NCI-H82 treated with DMSO at 0.1 percent for 48 hours (cell line): ENCODE results near the gene LMBRD2.

Source experiments
- DNase-seq: peaks from one replicate; lab custom pipeline; 2025; ENCODE audit not compliant: unreplicated experiment; lab: John Stamatoyannopoulos, UW

The LMBRD2 gene

DNA sequence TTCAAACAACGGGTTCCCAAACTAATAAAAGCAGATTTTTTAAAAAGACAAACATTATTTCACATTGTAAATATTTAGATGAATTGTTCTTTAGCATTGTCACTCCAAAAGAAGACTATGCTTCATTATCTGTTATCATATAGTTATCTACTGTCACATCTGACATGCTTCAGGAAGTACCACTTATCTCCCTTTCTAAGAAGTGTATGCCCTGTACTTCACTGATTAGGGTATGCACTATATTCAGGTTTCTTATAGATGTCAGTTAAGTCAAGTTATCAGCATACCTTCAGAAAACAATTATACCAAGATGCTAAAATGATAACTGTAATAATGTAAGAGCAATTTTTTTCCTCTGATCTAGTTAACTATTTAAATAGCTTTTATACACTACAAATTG is 40.4 kb downstream of the LMBRD2 start:
- DNase-seq, result no peak

DNA sequence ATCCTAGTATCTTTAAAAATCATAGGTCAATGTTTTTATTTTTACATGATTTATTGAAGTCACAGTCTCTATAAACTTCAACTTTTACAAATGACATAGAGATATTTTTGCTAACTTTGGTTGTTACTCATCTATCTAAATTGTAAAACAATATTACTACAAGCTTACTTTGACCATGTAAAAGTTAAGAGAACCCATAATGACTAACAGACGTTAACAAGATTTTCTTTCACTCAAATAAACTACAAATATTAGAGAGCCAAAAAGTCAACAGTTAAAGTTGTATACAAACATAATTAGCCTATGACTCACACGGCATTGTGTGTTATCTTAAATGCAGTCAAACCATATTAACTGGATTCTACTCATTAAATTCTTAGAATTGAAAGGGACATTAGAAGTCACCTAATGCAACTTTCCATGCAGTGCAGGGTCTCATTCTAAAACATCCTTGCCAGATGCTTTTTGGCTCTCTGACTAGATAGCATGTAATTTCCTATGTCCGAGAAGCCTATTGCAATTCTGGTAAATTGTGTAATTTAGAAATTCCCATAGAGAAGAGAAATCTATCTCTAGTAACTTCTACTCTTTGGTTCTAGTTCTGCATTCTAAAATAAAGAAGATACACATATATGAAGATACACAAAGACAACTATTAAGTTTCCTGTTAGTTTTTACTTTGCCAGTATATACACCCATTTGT is 42.8 kb downstream of the LMBRD2 start:
- DNase-seq, result no peak

DNA sequence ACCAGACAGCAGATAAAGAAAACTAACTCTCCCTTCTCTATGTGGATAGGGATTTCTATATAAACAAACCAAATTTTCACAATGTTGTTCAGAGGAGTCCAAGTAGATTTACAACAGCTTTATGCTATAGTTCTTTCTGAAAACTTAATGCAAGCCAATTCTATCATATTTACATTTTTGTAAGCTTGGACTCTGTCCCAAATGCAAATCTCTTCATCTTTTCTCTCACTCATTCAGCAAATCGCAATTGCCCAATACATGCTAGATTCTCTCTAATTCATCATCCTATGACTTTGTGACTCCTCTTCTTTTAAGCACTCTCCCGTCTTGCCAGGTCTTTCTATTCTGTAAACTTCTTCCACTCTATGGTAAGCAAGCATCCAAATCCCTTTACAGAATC is 45.9 kb downstream of the LMBRD2 start:
- no peak for DNase-seq

DNA sequence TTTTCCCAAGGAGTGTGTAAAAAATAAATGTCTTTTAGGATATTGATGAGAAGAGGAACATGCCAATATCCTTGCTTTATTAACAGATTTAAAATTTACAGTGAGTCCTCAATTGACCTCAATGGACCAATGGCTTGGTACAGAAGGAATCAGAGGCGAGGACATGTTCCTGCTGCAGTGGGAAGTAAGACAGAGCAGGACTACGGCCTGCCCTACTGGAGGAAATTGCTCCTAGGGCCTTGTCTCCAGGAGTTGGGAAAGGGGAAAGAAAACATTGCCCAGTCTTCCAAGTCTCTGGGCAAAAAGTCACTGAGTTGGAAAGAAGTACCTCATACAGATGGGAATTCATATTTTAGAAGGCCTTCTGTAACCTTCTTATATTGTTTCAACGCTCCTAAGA is 51.9 kb downstream of the LMBRD2 start:
- DNase-seq, result no peak

DNA sequence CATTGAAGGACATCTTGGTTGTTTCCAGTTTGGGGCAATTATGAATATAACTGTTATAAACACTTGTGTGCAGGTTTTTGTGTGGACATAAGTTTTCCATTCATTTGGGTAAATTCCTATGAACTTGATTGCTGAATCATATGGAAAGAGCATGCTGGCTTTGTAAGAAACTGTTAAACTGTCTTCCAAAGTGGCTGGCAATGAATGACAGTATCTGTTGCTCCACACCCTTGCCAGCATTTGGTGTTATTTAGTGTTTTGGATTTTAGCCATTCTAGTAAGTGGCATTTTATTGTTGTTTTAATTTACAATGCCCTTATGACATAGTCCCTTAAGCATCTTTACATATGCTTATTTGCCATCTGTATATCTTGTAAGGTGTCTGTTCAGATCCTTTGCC is 55.2 kb downstream of the LMBRD2 start:
- DNase-seq, result no peak

DNA sequence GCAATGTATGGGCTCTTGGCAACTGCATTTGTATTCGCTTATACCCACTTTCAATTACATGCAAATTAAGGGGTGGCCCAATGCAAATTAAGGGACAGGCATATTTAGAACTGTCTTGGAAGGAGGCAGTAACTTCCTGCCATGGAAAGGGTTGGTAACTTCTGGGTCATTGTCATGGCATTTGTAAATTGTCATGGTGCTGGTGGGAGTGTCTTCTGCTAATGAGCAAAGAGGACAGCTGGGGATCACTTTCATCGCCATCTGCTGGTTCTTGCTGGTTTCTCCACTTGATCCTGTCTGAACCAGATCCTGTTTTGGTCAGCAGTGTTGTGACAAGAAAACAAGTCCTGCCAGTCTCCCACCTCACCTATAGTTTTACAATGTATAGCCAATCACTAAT is 61.7 kb downstream of the LMBRD2 start:
- DNase-seq, result peak; percentile 62

DNA sequence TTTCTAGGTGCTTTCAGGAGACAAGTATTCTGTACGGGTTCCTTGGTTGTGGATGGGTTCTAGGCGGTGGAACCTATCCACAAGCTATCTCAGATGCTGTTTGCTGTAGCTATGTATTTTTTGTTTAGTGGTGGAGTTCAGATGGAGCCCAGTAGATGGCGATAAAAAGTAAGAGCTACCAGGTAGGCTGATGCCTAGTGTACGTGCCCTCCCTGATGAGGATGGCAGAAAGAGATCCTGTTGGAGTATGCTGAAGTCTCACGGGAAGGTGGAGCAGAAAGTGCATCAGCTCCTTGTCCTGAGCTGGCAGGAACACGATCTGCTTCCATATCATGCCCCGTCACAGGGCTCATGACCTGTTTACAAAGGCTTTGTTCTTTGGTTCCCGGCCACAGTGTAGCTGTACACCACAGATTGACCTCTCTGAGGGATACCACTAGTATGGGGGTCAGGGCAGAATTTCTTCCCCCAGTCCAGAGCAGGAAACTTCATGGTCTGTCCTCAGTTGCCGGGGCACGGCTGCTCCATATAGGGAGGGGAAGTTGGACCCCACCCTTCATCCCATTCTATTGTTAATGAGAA is 72.4 kb downstream of the LMBRD2 start:
- peak; percentile 60 for DNase-seq

DNA sequence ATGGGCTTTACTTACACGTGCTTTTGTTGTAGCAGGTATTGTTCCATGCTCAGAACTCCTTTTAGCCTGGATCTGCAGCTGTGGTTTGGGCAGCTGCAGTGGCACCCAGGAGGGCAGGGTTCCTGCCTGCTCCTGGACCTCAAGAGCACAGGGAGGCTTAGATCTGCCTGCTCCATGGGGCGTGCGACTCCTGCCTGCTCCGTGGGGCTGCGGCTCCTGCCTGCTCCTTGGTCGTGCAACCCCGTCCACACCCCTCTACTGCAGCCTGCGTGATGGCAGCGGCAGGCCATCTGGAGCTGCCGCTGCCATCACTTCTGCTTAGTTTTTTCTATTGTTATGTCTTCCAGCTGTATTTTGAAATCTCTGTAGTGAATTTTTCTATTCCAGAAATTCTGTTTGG is 73.3 kb downstream of the LMBRD2 start:
- DNase-seq, result no peak

DNA sequence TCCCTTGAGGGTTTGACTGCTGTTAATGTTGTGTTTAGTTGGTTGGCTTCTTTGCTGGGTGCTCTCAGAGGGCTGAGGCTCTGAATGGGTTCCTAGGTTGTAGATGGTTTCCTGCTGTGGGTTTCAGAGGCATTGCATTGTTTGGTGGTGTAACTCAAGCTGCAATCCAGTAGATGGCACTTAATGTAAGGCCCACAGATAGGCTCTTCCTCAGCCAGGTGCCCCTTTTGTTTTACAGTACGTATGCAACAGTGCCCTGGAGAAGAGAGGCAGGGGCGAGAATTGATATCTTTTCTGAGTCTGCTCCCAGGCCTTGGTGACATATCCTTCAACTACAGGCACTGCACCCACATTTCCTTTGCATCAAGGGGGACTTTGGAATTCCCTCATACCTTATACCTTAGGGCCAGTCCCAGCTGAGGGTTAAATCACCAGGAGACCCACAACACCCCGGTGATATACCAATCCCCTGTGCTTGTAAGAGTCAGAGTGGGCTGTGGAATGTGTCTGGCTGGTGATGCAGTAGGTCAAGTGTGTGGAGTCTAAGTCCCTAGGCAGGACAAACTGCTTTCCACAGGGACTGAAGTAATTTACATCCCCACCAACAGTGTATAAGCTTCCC is 78.0 kb downstream of the LMBRD2 start:
- no peak for DNase-seq

DNA sequence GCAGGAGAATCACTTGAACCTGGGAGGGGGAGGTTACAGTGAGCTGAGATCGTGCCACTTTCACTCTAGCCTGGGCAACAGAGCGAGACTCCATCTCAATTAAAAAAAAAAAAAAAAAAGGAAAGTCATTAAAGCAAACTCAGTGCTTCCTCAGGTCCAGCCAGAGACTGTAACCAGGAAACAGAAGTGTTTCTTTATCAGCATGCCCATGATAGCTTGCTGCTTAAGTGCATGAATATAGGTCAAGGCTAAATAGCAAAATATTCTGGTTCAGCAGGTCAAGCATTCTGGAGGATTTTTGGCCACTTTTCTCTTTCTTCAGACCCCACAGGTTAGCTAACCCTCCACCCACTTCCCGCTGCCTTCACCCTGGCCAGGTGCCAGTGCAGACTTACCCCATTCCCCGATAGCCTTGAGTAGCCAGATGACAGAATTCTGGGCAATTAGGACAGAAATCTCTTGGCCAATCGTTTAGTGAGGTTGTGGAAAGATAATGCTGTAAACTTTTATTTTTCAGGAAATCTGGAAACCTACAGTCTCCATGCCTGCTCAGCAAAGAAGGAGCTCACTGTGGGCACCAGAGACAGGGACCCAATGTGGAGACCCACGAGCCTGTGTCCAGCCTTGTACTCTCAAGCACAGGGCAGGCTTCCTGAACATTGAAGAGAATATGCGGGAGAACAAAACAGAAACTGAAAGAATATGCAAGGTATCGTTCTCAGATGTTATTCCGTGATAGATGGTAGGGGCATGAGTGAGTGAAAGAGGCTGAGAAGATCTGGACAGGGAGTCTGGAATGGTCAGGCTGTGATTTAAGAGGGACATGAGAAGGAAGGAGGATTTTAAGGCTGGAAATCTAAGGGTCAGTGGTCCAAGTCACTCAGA is 80.8 kb downstream of the LMBRD2 start:
- DNase-seq, result no peak

DNA sequence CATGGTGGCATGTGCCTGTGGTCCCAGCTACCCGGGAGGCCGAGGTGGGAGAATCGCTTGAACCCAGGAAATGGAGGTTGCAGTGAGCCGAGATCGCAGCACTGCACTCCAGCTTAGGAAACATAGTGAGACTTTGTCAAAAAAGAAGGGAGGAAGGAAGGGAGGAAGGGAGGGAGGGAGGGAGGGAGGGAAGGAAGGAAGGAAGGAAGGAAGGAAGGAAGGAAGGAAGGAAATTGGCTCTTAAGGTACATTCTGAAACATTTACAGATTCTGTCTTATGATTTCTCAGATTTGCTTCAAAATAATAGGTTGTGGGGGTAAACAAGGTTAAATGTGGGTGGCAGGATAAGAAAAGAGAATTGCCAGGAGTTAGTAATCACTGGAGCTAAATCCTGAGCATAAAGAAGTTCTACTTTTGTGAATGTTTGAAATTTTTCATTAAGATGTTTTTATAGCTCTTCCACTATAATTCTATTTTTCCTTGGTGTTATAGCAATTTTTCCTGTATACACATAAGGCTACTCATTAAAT is 82.9 kb downstream of the LMBRD2 start:
- DNase-seq, result no peak

DNA sequence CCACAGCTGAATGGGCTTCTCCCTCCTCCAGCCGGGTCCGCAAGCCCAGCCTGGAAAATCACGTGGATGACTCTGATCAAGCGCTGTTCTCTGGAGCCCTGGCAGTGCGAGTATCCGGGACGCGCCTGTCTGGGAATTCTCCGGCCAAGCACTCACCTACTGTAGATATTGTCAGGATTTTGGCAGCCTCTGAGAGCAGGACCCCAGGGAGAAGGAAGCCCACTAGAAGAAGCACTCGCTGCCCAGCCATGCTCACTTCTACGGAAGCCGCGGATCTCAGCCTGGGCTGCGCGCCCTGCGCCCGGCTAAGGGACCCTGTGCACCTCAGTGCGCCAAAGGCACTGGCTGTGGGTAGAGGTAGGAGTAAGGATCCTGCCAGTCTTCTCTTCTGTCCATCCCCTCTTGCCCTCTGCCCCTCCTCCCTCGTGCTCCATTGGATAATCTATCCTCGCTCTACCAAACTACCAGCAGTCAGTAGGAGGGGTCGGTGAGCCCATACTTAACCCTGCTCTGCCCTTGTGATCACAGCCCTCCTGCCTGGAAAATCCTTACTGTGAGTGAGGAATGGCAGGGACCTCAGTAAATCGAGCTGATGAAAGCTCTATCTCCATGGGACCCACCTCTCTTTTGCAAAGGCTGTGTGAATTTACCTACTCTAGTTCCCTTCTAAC is 85.0 kb downstream of the LMBRD2 start, which contains the start of gene UGT3A2:
UGT3A2 (minus strand) TSS at position 343 of the 671 bp plus-strand sequence; CDS start at position 250, 93 bp downstream.
- peak; percentile 53 for DNase-seq

DNA sequence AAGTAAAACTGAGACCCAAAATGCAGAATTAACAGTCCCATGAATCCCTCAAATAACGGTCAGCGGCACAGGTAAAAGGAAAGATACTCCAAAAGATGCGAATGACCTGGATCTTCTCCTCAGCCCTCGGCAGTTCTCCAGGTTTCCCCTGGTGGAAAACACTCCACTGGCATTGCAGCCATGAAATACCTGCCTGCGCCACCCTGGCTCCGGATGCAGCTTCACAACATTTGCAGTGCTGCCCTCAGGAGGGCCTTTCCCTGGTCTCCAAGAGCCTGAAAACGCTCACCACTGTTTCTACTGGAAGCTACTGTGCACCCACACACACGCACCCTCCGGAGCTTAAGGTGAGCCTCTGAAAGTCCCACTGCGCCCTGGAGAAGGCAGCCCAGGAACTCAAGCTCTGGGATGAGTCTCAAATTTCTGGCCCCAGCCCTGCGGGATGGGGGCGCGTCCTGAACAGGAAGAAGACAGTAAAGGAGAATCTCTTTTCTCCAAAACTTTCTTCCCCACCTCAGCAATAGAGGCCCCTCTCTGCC is 85.6 kb downstream of the LMBRD2 start:
- DNase-seq, result no peak

DNA sequence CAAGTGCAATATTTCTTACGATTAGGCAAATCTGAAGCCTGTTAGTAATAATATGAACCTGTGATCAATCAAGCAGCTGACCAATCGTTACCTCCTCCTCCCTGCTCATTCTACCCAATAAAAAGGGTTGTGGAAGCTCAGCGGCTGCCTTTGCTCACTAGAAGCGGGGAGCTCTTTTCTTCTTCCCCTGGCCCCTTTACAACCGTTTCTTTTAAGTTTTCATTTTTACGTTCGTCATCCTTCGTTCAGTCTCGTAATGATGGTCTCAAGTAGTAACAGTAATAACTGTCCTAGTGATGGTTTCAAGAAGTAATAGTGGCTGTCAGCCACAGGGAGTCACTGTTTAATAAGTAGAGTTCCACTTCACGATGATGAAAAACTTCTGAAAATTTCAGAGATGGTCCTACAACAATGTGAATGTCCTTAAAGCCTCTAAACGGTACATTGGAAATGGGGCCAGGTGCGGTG is 91.2 kb downstream of the LMBRD2 start:
- no peak for DNase-seq

DNA sequence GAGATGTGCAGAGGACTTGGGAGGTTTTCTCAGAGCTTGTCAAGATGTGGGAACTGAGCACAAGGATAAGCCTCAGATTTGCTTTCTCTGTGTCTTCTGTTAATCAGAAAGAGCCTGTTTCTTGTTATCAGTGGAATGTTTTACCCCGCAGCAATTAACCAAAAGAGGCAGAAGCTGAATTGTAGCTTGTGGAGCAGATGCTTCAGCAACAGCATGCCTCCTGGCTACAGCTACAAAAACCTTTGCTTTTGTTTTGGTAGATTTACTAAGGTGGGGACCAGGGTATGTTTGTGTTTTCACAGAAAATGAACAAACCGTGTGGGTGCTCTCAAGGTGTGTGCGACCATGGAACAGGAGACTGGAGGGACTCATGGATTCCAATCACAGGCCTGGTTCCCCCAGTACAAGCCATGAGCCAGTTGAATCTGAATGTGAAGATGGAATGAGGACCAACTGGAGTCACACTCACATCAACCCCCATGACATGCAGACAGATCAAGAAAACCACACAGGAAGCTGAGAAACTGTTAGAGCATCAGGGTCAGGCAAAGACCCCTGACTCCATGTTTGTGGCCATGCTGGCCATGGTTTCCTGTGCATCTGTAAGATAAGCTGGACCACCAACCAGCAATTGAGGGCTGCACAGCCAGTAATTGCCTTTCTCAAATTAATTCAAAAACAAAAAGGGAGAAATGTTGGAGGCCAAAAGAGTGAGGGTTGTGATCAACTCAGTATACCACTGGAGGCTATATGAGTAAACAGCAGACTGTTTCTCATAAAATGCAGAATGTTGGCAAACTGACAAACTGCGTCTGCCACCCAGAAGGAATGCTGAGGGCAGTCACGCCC is 91.9 kb downstream of the LMBRD2 start:
- no peak for DNase-seq

DNA sequence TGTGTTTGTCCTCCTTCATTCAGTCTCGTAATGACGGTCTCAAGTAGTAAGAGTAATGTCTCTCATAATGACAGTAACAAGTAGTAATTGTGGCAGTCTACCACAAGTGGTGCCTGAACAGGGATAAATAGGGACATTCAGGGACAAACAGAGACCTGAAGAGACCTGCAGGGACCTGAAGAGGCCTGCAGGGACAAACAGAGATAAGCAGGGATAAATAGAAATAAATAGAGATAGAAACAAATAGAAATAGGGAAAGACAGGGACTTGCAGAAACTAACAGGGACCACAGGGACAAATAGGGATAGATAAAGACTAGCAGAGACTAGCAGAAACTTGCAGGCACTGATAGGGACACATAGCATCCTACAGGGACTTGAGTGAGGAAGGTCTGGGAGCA is 92.9 kb downstream of the LMBRD2 start:
- DNase-seq, result no peak

DNA sequence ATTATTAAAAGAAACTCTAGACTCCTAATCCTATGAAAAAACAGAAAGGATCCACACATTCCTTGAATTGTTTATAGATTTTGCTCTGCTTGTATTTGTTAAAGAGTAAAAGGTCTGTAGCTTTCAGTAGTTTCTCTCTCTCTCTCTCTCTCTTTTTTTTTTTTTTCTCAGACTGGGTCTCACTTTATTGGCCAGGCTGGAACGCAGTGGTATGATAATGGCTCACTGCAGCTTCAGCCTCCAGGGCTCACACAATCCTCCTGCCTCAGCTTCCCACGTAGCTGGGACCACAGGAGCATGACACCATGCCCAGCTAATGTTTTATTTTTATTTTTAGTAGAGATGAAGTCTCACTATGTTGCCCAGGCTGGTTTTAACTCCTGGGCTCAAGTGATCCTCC is 94.3 kb downstream of the LMBRD2 start:
- no peak for DNase-seq

DNA sequence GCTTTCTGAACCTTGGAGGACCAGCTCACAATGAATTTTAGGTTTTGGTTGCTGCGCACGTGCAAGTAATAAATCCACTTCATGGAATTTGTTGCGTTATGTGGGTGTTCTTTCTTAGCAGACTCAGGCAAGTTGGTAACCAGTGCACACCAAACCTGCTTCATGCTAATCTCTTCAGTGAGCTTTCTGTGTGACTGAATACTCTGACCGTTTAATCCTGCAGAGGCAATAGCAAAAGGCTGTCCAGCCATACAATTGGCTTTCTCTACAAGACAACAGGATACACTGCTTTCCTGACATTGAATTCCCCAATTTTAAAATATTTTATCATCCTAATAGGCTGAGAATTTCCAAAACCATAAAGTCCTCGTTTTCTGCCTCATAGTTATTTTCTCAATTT is 95.3 kb downstream of the LMBRD2 start:
- DNase-seq, result peak; percentile 12

DNA sequence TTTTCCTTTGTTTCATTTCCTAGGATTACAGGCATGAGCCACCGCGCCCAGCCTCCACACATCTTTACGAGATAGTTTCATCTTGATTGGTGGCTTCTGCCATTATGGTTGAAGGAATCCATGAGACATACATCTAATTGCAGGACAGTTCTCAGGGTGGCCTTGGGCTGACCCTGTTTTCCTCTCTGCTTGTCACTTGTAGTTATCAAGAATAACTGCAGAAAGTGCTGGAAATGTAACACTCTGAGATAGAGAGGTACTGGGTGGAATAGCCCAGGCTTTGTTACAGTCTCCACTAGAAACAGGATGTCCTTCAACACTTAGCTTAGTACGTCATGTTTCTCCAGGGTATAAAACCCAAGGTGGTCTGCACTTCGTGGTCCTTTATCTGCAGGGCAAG is 95.7 kb downstream of the LMBRD2 start:
- no peak for DNase-seq
